Panc1 (cell line): ENCODE results near the gene CALHM1. TPM values are rescaled to one million over a fixed set of nuclear protein-coding genes. Genes with fewer than 3 reads are reported as not detected.
A peak's percentile ranks its signal among the peaks of the same experiment; 100 is the strongest.

Experiments
- ATAC-seq: fragments of 200-7000 bp; cut with Tn5 transposase; 2 replicates; pipeline ENCODE4 v1.9.1; 2020; ENCODE audit warnings: mild to moderate bottlenecking, moderate library complexity
- BruUV-seq: library from RNA; stranded (reverse); fragments of 400-500 nt; replicated peaks from 2 replicates; lab custom pipeline; 2021; lab: Mats Ljungman, UMichigan
- CTCF ChIA-PET: fragments of 300-600 bp; sonication (Branson Sonifier 250); formaldehyde crosslinking; loops from one replicate; lab custom pipeline; 2022; ENCODE audit warnings: antibody characterized with exemption; lab: Charles Lee
- POLR2A ChIA-PET: fragments of 300-600 bp; sonication (Branson Sonifier 250); formaldehyde crosslinking; loops from one replicate; lab custom pipeline; 2022; ENCODE audit warnings: antibody characterized with exemption; lab: Charles Lee
- DNase-seq: peaks from one replicate; pipeline ENCODE4 v3.0.0-alpha.2; 2010; ENCODE audit warnings: low read depth, low spot score
- H3K27ac ChIP-seq: 2 replicates; pipeline ENCODE4 v1.5.1; 2011; ENCODE audit warnings: mild to moderate bottlenecking, low read length, inconsistent platforms
- H3K27me3 ChIP-seq: fragments of 200-500 bp; sonication (Bioruptor generic); 2 replicates; pipeline ENCODE4 v1.6.0; 2014; ENCODE audit warnings: low read length, inconsistent platforms; ENCODE audit not compliant: control insufficient read depth, insufficient read depth
- H3K36me3 ChIP-seq: fragments of 200-500 bp; sonication (Bioruptor generic); 2 replicates; pipeline ENCODE4 v1.5.1; 2014; ENCODE audit warnings: inconsistent platforms, mild to moderate bottlenecking, low read length, moderate library complexity; ENCODE audit not compliant: control insufficient read depth, insufficient read depth
- H3K4me1 ChIP-seq: 2 replicates; pipeline ENCODE4 v1.5.1; 2011; ENCODE audit warnings: inconsistent platforms, mild to moderate bottlenecking, low read length, moderate library complexity; ENCODE audit not compliant: control insufficient read depth, insufficient read depth
- H3K4me3 ChIP-seq, 2 experiments: 2 replicates each; pipeline ENCODE4 v1.5.1; 2011 to 2012; ENCODE audit warnings: low read depth in 2 of 2, low read length in 2 of 2, mild to moderate bottlenecking in 2 of 2, inconsistent platforms in 1 of 2, moderate library complexity in 1 of 2
- H3K9me3 ChIP-seq: fragments of 200-500 bp; sonication (Bioruptor generic); 2 replicates; pipeline ENCODE4 v1.5.1; 2014; ENCODE audit warnings: low read depth, mild to moderate bottlenecking, inconsistent platforms, low read length, moderate library complexity; ENCODE audit not compliant: control insufficient read depth, insufficient read depth
- POLR2AphosphoS5 ChIP-seq: IDR thresholded peaks from 2 replicates; pipeline ENCODE4 v1.6.1; 2012; ENCODE audit warnings: mild to moderate bottlenecking, low read depth, low read length, moderate library complexity
- SIN3A ChIP-seq: IDR thresholded peaks from 2 replicates; pipeline ENCODE4 v1.6.1; 2012; ENCODE audit warnings: low read depth, mild to moderate bottlenecking, low read length, moderate library complexity, borderline replicate concordance; ENCODE audit not compliant: insufficient read depth
- TCF7L2 ChIP-seq: IDR thresholded peaks from 2 replicates; pipeline ENCODE4 v1.6.1; 2011; ENCODE audit warnings: mild to moderate bottlenecking, low read depth, low read length, inconsistent platforms
- in situ Hi-C: cut with HindIII; loops from 2 replicates; pipeline ENCODE4 v1.10.0; 2016; ENCODE audit warnings: low sequenced_read_pairs, low pct_unique_long_range_greater_than_20kb
- intact Hi-C: fragments of 100-400 bp; cut with micrococcal nuclease; formaldehyde crosslinking; loops from one replicate; pipeline ENCODE4 v1.10.0; 2022; ENCODE audit not compliant: unreplicated experiment
- total RNA-seq: library from RNA; stranded (reverse); gene quantifications from one replicate; pipeline ENCODE4 v1.2.1, GENCODE V29; 2021; ENCODE audit not compliant: unreplicated experiment
- TF ChIP-seq, protein P1 (sequence below), 2 experiments: IDR thresholded peaks; 2 replicates each; pipeline ENCODE4 v1.6.1; 2011 to 2012; ENCODE audit warnings: low read depth in 2 of 2, control low read depth in 1 of 2, low read length in 1 of 2, mild to moderate bottlenecking in 1 of 2, moderate library complexity in 1 of 2; ENCODE audit not compliant: insufficient read depth in 1 of 2
- TF ChIP-seq, protein P2 (sequence below): fragments of 450-650 bp; IDR thresholded peaks from 2 replicates; pipeline ENCODE4 v1.5.1; 2017; ENCODE audit warnings: mild to moderate bottlenecking

The CALHM1 gene
- total RNA-seq, 1 experiment from 2014 or later: not detected

DNA sequence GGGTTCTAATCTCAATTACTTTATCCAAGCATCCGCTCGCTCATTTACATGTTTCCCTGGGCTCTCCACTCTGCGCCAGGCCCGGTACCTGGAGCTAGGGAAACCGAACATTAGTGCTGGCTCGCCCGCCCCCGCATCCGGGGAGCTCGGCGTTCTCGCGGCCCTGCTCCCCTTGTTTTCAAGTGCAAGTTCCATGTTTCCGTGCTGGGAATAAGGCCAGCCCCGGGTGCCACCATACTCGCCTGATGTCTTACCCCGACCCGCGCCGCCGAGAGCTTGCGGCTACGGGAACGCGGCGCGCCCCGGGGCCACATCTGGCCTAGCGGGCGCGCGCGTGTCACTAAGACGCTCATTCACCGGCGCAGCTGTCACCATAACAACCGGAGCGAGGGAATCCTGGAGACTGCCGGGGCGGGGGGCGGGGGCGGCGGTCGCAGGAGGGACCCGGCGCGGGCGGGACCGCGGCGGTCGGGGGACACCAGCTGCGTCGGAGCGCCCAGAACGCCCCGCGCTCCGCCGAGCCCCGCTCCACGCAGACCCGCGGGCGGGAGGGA, 34.7 kb upstream of the CALHM1 start, which contains the start of gene NEURL1:
TSS of gene NEURL1 (plus strand) at position 344 of the 554 bp plus-strand sequence. CDS start 683 bp downstream, outside the sequence.
- ChIA-PET POLR2A (no interaction called here), CTCF (interaction anchor here (0.6 to 0.8 kb wide), 3 partner anchors 12 to 228 kb away, joined by 3 to 5 read pairs (median 3); no protein-coding TSS in a partner anchor)
- no TSS peak for BruUV-seq
- TF ChIP-seq, protein P1, sequence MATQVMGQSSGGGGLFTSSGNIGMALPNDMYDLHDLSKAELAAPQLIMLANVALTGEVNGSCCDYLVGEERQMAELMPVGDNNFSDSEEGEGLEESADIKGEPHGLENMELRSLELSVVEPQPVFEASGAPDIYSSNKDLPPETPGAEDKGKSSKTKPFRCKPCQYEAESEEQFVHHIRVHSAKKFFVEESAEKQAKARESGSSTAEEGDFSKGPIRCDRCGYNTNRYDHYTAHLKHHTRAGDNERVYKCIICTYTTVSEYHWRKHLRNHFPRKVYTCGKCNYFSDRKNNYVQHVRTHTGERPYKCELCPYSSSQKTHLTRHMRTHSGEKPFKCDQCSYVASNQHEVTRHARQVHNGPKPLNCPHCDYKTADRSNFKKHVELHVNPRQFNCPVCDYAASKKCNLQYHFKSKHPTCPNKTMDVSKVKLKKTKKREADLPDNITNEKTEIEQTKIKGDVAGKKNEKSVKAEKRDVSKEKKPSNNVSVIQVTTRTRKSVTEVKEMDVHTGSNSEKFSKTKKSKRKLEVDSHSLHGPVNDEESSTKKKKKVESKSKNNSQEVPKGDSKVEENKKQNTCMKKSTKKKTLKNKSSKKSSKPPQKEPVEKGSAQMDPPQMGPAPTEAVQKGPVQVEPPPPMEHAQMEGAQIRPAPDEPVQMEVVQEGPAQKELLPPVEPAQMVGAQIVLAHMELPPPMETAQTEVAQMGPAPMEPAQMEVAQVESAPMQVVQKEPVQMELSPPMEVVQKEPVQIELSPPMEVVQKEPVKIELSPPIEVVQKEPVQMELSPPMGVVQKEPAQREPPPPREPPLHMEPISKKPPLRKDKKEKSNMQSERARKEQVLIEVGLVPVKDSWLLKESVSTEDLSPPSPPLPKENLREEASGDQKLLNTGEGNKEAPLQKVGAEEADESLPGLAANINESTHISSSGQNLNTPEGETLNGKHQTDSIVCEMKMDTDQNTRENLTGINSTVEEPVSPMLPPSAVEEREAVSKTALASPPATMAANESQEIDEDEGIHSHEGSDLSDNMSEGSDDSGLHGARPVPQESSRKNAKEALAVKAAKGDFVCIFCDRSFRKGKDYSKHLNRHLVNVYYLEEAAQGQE (IDR thresholded peaks at IDR 0.05; ENCODE audit: insufficient read depth in 1 of 2, low read depth in 2 of 2, low read length in 1 of 2): no peak
- TF ChIP-seq, protein P2, sequence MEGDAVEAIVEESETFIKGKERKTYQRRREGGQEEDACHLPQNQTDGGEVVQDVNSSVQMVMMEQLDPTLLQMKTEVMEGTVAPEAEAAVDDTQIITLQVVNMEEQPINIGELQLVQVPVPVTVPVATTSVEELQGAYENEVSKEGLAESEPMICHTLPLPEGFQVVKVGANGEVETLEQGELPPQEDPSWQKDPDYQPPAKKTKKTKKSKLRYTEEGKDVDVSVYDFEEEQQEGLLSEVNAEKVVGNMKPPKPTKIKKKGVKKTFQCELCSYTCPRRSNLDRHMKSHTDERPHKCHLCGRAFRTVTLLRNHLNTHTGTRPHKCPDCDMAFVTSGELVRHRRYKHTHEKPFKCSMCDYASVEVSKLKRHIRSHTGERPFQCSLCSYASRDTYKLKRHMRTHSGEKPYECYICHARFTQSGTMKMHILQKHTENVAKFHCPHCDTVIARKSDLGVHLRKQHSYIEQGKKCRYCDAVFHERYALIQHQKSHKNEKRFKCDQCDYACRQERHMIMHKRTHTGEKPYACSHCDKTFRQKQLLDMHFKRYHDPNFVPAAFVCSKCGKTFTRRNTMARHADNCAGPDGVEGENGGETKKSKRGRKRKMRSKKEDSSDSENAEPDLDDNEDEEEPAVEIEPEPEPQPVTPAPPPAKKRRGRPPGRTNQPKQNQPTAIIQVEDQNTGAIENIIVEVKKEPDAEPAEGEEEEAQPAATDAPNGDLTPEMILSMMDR: no peak
- TF ChIP-seq POLR2AphosphoS5: no peak
- TF ChIP-seq SIN3A: no peak
- TF ChIP-seq TCF7L2: no peak
- peaks cover 8% of the 10 kb centered on the region; the same call in 1 of the 2 replicates for H3K4me1 ChIP-seq
- H3K4me3 ChIP-seq: peak within 1 kb of the TSS; percentile 30 to 39
- H3K36me3 ChIP-seq: no peaks in the 10 kb centered on the region
- peaks cover 34% of the 10 kb centered on the region for H3K27me3 ChIP-seq
- DNase-seq (no peak), ATAC-seq (peak; percentile 26; the same call in 1 of the 2 replicates)
- intact Hi-C loops (no loop called here), in situ Hi-C loops (no loop called here)
- no peak within 1 kb of the TSS for H3K27ac ChIP-seq
- no peaks in the 10 kb centered on the region for H3K9me3 ChIP-seq

DNA sequence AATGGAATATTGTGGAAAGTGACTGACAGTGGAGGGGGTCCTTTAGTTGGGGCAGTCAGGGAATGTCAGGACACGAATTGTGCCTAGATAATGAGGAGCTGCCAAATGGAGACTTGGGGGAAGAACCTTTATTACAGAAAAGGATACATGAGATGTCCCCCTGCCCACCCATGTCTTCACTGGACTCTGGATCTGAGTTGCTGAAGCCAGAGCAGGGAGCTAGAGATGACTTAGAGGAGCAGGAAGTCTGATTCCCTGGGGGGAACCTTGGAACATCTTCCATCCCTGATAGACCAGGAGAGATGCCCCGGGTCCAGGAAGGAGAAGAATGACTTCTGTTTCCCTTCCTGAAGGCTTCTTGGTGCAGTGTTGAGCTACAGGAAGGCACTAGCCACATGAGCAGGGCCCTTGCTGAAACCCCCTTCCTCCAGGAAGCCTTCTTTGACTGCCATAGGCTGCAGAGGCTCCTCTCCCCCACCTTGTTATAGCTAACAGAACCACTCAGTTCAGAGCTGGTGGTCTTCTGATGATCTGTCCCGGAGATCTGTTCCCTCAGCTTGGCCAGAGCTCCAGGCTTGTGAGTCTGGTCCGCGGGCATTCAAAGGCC, 34.1 kb upstream of the CALHM1 start:
- Histone ChIP-seq H3K27me3 (peaks cover 32% of the 10 kb centered on the region), H3K4me1 (peaks cover 8% of the 10 kb centered on the region; the same call in 1 of the 2 replicates), H3K36me3 (no peaks in the 10 kb centered on the region), H3K9me3 (no peaks in the 10 kb centered on the region), H3K27ac (no peak overlapping the region), H3K4me3 (no peak overlapping the region)
- intact Hi-C loops: no loop called here
- ChIA-PET CTCF (interaction anchor here (0.6 to 0.8 kb wide), 2 partner anchors 11 to 193 kb away, joined by 3 read pairs; no protein-coding TSS in a partner anchor), POLR2A (interaction anchor here (0.5 kb wide), 1 partner anchor 10 kb away, joined by 4 read pairs; no protein-coding TSS in a partner anchor)
- ATAC-seq: no peak
- in situ Hi-C loops: no loop called here
- DNase-seq: no peak
- BruUV-seq: no TSS peak
- TF ChIP-seq, protein P2: no peak
- TF ChIP-seq, protein P1 (IDR thresholded peaks at IDR 0.05; ENCODE audit: insufficient read depth in 1 of 2, low read depth in 2 of 2, low read length in 1 of 2): no peak
